ENCODE data around the gene CELSR1.

DNA sequence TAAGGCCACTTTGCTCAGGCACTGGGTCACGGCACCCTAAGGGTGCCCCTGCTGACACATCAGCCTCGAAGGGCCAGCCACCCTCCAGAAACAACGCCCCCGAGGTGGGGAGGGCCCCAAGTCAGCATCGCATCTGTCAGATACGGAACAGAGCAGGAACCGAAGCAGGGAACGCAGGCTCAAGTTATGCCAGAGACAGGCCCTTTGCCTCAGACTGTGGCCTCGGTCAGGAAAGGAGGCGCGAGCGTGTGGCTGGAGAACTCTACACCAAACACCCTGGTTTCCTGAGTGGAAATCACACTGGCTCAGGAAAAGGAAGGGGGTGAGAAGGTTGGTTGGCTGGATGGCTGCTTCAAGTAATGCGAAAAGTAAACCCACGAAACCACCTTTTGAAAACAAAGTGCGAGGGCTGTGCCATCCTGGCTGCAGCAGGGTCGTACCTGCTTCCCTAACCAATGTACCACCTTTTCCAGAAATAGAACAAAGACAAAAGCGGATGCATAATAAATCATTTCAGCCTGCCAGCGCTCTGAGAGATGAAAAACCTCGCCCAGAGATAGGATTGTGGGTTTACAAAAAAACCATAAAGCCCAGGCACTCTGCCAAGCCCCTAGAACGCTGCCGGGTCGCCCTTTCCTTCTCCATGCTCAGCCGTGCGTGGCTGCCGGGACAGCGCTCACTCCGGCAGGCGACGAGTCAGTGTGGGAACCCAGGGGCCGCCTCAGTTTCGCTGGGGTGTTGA is 163.3 kb downstream of the CELSR1 start:
- TF ChIP-seq RAD21 (CRISPR knock-in tag; IDR thresholded peaks at IDR 0.05) (no peak), SIX4 (CRISPR knock-in tag; IDR thresholded peaks at IDR 0.05) (no peak), HMG20B (CRISPR knock-in tag; conservative IDR thresholded peaks at IDR 0.05) (no peak), ZZZ3 (CRISPR knock-in tag; IDR thresholded peaks at IDR 0.05; ENCODE audit: borderline replicate concordance) (no peak), KDM1A (CRISPR knock-in tag; IDR thresholded peaks at IDR 0.05) (no peak)
- TF ChIP-seq, protein P1, sequence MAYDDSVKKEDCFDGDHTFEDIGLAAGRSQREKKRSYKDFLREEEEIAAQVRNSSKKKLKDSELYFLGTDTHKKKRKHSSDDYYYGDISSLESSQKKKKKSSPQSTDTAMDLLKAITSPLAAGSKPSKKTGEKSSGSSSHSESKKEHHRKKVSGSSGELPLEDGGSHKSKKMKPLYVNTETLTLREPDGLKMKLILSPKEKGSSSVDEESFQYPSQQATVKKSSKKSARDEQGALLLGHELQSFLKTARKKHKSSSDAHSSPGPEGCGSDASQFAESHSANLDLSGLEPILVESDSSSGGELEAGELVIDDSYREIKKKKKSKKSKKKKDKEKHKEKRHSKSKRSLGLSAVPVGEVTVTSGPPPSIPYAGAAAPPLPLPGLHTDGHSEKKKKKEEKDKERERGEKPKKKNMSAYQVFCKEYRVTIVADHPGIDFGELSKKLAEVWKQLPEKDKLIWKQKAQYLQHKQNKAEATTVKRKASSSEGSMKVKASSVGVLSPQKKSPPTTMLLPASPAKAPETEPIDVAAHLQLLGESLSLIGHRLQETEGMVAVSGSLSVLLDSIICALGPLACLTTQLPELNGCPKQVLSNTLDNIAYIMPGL (CRISPR knock-in tag; IDR thresholded peaks at IDR 0.05; ENCODE audit: borderline replicate concordance in 1 of 2, low read depth in 1 of 2): no peak
- TF ChIP-seq, protein P2, sequence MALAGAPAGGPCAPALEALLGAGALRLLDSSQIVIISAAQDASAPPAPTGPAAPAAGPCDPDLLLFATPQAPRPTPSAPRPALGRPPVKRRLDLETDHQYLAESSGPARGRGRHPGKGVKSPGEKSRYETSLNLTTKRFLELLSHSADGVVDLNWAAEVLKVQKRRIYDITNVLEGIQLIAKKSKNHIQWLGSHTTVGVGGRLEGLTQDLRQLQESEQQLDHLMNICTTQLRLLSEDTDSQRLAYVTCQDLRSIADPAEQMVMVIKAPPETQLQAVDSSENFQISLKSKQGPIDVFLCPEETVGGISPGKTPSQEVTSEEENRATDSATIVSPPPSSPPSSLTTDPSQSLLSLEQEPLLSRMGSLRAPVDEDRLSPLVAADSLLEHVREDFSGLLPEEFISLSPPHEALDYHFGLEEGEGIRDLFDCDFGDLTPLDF (CRISPR knock-in tag; IDR thresholded peaks at IDR 0.05): no peak
